Midbrain (tissue), 1 donor: ENCODE results near the gene PCAT6.
A peak's percentile ranks its signal among the peaks of the same experiment; 100 is the strongest.
"Not testable (repeated sequence)": the region's sequence is repeated elsewhere in the genome, so short reads cannot be mapped to it uniquely, and the experiment has no call there.

Experiments used
- DNase-seq: peaks from one replicate; lab custom pipeline; 2025; lab: John Stamatoyannopoulos, UW

Gene PCAT6

GRCh38 chr1:202807451-202807925, 3.3 kb upstream of the PCAT6 start:
- no peak for DNase-seq

GRCh38 chr1:202807926-202808757, 2.6 kb upstream of the PCAT6 start, which contains the start of gene KDM5B:
KDM5B (minus strand) TSS chr1:202808421; CDS start chr1:202808305, 116 bp downstream.
- DNase-seq = peak; percentile 65

- DNase-seq = no peak
Observed at GRCh38 chr1:202809597-202810159, 1.1 kb upstream of the PCAT6 start.

- DNase-seq = peak; percentile 55
Observed at GRCh38 chr1:202810193-202810614, 550 bp upstream of the PCAT6 start.

GRCh38 chr1:202811296-202812175, 782 bp downstream of the PCAT6 start:
- no peak for DNase-seq

GRCh38 chr1:202812176-202813026, 1.6 kb downstream of the PCAT6 start:
- DNase-seq = no peak

- DNase-seq = no peak
Observed at GRCh38 chr1:202815120-202815519, 4.4 kb downstream of the PCAT6 start.

- DNase-seq = no peak
Observed at GRCh38 chr1:202818819-202819218, 8.1 kb downstream of the PCAT6 start.

- no peak for DNase-seq
Observed at GRCh38 chr1:202821467-202821866, 10.7 kb downstream of the PCAT6 start.

- DNase-seq = no peak
Observed at GRCh38 chr1:202825748-202826147, 15.0 kb downstream of the PCAT6 start.

GRCh38 chr1:202829223-202829622, 18.5 kb downstream of the PCAT6 start:
- DNase-seq = not testable (repeated sequence)

GRCh38 chr1:202831906-202832305, 21.2 kb downstream of the PCAT6 start:
- DNase-seq = no peak

GRCh38 chr1:202834771-202835547, 24.2 kb downstream of the PCAT6 start:
- no peak for DNase-seq

- no peak for DNase-seq
Observed at GRCh38 chr1:202835548-202836072, 24.9 kb downstream of the PCAT6 start.

GRCh38 chr1:202836623-202837403, 26.1 kb downstream of the PCAT6 start:
- no peak for DNase-seq

GRCh38 chr1:202837746-202838262, 27.1 kb downstream of the PCAT6 start:
- DNase-seq = no peak

GRCh38 chr1:202843081-202843480, 32.3 kb downstream of the PCAT6 start:
- no peak for DNase-seq

GRCh38 chr1:202844259-202844658, 33.5 kb downstream of the PCAT6 start:
- no peak for DNase-seq

GRCh38 chr1:202844935-202845334, 34.2 kb downstream of the PCAT6 start:
- DNase-seq = no peak
